GM18951 (cell line): ENCODE data around the gene SERF2.
"Not testable (repeated sequence)": the region's sequence is repeated elsewhere in the genome, so short reads cannot be mapped to it uniquely, and the experiment has no call there.

ENCODE experiments used
- POLR2A ChIP-seq: IDR thresholded peaks from 4 replicates; pipeline ENCODE4 v1.6.1; 2011; ENCODE audit warnings: mild to moderate bottlenecking; ENCODE audit not compliant: insufficient read length, insufficient read depth; ENCODE audit errors: extremely low read depth
- in situ Hi-C: fragments of 300-500 bp; cut with MboI; formaldehyde crosslinking; loops from one replicate; pipeline ENCODE4 v1.12.0; 2022; ENCODE audit warnings: low sequenced_read_pairs, mixed read lengths, inconsistent platforms; ENCODE audit not compliant: unreplicated experiment

Gene SERF2

DNA sequence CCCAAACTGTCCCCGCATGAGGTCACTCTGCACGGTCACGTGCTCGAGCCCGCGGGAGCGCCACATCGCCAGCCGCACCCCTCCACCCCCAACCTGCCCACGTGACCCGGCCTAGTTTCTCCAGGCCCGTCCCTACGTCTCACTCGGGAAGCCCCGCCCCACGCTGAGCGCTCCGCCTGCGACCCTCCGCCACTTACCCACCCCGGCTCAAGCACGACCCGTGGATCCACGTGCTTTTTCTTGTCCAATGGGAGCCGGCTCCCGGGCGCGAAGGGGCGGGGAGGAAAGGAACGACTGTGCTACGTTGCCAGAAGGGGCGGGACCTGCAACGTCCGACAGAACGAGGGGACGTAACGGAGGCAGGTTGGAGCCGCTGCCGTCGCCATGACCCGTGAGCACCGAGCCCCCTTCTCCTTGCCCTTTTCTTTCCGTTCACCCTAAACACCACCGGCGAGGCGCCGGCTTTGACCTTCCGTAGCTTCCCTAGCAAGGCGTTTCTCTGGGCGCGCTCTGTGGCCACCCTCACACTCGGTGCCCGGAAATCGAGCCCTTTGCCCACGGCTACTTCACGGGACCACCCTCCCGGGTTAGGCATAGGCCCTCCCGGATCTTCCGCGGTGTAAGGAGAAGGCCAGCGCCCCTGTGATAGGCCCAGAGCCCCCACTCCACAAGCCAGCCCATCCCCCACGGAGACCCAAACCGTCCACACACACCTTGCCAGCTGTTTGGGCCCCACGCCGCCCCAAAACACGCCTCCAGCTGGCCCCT is at the start of gene SERF2:
Gene SERF2 (plus strand): TSS at position 328 of the 768 bp plus-strand sequence. CDS start 57 bp downstream, at position 385.
- in situ Hi-C loops, result no loop called here
- TF ChIP-seq POLR2A, result peak; percentile 96

DNA sequence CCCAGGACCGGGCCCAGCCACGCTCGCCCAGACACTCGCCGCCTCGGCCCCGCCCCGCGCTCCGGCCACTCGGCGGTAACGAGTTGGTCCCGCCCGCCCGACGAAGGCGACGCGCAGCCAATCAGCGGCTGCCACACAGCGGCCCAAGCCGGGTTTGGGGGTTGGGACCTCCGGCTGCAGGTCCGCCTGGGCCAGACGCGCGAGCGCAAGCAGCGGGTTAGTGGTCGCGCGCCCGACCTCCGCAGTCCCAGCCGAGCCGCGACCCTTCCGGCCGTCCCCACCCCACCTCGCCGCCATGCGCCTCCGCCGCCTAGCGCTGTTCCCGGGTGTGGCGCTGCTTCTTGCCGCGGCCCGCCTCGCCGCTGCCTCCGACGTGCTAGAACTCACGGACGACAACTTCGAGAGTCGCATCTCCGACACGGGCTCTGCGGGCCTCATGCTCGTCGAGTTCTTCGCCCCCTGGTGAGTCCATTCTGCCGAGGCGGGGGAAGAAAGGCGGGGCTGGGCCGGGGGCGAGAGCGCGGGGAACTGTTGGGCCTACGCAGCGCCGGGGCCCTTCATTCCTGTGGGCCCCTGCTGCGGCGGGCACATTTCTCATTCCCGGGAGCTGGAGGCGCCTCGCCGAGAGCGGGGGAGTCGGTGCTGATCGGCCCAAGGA is 45.7 kb upstream of the SERF2 start, which contains the start of gene PDIA3:
Gene PDIA3 (plus strand): TSS at position 194 of the 658 bp plus-strand sequence. CDS start 102 bp downstream, at position 296.
- in situ Hi-C loops, result not testable (repeated sequence)
- peak; percentile 89 for TF ChIP-seq POLR2A

DNA sequence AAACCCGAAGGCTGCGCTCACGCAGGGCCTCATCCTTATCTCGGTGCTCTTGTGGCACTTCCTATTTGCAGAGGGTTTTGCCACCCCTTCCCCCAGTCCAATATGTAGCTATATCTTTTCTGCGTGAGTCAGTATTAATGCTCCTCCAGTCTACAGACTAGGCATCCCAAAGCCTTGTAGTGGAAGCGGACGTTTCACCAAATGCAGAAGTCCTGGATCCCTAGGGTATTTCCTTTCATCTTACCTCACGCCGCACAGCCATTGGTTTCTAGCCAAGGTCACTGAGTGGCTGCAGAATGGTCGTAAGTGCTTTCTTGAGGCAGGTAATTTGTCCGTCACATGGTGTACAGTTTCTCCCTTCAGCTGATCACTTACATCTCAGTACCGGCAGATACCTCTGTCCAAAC is 45.2 kb upstream of the SERF2 start:
- in situ Hi-C loops, result not testable (repeated sequence)

DNA sequence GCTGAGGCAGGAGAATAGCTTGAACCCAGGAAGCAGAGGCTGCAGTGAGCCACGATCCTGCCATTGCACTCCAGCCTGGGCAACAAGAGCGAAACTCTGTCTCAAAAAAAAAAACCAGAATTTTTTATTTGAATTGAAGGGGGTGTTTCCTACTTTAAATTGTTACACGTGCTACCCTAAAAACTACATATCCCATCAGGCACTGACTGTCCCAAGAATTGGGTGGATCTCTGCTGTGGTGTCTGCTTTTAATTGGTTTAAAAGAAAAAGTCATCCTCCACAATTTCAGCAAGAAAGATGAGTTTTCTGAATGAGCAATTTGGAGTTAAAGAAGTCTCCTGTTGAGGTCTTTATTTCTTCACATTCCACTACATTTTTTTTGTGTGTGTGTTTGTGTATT is 43.7 kb upstream of the SERF2 start:
- in situ Hi-C loops, result no loop called here
- TF ChIP-seq POLR2A, result no peak

DNA sequence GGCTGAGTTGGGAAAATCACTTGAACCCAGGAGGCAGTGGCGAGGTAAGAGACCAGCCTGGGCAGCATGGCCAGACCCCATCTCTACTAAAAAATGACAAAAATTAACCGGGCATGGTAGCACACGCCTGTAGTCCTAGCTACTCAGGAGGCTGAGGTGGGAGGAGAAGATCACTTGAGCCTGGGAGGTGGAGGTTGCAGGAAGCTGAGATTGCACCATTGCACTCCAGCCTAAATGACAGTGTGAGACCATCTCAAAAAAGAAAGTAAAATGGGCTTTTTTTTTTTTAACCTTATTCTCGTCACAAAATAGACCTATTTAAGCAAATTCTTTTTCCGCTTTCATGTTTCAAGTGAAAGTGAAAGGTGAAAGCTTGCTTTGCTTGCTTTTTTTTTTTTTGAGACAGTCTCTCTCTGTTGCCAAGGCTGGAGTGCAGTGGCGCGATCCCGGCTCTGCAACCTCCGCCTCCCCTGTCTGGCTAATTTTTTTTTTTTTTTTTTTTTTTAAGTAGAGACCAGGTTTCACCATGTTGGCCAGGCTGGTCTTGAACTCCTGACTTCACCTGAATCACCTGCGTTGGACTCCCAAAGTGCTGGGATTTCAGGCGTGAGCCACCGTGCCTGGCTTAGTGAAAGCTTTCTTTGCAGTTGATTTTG is 42.3 kb upstream of the SERF2 start:
- in situ Hi-C loops, result no loop called here
- no peak for TF ChIP-seq POLR2A

DNA sequence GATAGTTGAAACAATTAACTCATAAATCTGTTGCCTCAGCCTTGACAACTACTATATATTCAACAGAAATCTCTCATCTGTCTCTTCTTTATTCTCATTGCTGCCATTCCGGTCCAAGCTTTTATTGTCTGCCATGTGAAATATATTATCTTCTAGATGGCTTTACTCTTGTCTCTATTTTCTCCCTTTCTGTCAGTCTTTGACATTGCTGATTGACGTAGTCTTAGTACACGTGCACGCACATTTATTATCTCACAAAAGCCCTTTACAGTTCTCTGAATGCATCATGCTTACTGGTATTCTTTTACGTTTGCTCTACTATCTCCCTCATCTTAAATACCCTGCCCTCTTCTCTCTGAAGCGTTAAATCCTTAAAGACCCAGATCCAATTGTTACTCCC is 40.2 kb upstream of the SERF2 start:
- TF ChIP-seq POLR2A, result no peak
- in situ Hi-C loops, result no loop called here

DNA sequence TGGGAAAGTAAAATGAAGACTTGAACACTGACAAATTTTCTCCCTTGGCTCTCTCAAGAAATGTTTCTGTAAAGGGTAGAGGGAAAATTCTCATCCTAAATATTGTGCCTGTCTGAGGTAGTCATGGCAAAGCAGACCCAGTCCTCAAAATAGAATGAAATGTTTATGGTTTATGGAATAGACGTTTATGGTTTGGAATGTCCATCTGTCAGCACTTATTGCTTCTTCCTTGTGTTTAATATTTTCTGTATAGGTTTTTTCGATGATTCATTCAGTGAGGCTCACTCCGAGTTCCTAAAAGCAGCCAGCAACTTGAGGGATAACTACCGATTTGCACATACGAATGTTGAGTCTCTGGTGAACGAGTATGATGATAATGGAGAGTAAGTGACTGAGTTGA is 29.3 kb upstream of the SERF2 start:
- no peak for TF ChIP-seq POLR2A
- in situ Hi-C loops, result no loop called here

DNA sequence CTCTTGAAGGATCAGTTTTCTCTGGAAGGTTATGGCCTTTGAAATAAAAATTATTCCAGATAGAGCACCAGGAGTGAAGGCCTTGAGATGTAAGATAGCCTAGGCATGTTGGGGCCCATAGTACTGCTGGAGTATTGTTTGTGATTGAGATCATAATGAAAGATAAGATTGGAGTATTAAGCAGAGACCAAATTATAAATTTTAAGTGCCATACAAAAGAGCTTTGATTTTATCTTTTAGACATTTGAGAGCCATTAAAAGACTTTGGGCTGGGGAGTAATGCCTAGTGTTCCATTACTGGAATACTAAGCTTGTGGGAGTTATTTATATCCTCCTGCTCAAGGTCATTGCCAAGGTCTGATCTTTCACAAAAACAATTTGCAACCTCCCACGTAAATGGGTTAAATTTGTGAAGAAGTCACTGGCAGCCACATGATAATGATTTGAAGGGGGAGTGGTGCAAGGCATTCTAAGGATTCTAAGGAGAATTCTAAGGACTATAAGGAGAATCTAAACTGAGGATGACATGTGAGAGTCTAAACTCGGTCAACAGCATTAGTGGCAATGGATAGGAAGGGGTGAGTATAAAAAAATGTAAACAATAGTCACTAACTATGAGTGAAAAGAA is 28.2 kb upstream of the SERF2 start:
- in situ Hi-C loops, result no loop called here
- no peak for TF ChIP-seq POLR2A

DNA sequence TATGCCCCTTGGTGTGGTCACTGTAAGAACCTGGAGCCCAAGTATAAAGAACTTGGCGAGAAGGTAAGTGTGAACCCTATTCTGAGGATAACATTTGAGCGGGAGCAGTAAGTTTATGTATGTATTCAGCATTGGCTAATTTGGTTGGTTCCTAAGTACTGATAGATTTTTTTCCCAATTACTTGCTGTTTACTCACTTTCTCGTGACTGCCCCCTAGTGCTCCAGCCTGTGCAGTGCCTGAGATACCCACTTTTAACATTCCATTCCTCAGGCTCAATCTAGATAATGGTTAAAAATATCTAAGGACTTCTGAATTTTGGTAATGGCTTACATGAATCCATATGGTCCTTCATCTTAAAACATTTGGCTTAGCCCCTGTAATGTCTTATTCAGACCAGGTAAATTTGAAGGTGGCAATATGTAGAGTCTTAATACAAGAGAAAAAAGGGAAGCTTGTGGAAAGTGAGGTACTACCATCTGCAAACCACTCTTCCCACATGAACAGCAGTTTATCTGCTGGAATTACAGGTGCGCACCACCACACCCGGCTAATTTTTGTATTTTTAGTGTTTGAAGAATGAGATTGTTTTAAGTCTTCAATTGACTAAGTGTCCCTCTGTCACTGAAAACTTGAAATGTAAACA is 22.4 kb upstream of the SERF2 start:
- in situ Hi-C loops, result no loop called here

DNA sequence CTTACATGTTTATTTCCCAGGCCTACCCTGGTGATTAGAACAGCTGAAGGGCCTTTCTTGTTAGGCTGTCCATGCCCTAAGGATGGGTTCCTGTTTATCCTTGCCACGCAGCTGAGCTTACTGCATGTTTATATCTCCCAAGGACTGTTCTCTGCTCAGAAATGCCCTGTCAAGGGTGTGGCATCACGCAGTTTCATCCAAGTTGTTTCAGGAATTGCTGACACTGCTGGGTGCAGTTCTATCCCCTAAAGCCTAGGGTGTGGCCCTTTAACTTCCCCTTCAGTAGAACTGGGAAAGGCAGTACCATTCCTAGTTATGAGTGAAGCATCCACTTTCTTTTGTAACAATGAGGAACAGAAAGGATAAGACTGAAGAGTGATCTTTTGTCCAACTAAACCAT is 20.3 kb upstream of the SERF2 start:
- TF ChIP-seq POLR2A, result no peak
- in situ Hi-C loops, result no loop called here

More for the DNA sequence above, 22.4 kb upstream of the SERF2 start:
- peak; percentile 23 for TF ChIP-seq POLR2A

DNA sequence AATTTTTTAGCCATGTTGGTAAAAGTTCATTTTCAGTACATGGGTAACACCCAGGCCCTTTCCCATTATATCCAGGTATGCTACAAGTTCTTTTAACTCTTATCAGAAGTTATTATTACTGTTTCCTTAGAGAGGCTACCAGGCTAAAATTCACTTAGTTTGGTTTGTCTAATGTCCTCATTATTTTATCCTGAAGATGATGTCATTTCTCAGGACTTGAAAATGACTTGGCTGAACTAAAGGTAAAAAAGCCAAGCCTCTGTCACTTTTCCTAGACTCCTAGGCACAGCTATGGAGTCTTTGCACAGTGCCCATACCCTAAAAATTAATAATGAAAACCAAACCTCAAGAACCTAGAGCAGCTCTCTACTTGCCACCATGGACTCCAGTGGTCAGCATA is 19.5 kb upstream of the SERF2 start:
- in situ Hi-C loops, result no loop called here
- no peak for TF ChIP-seq POLR2A

DNA sequence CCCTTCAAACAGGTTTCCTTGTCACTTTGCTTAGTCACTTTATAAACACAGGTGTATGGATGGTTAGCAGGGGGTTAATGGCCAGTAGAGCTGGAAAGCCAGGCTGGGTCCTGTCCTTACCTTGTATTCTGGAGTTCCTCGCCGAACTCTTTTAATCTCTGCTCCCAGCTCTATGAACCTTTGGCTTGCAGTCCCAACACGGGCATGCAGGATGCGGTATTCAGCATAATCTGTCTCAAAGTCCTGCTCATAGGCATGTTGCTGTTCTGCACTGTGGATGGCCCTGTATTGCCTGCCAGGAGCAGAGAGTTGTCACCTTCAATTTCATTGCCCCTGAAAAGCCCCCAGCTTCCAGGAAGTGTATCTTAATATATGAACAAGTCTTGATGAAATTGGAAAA is 18.1 kb upstream of the SERF2 start:
- in situ Hi-C loops, result no loop called here
- TF ChIP-seq POLR2A, result no peak
